Tibial nerve (tissue), 3 donors: ENCODE data around the gene SLC30A7.

Source experiments
- CTCF ChIP-seq, 5 experiments: fragments of 200-600 bp in 3 of 5; fragments of 450-650 bp in 2 of 5; sonication (generic) in 3 of 5; IDR thresholded peaks; one replicate each; pipeline ENCODE4 v1.5.1; 2016 to 2019; ENCODE audit warnings: antibody characterized with exemption in 5 of 5, mild to moderate bottlenecking in 3 of 5, moderate library complexity in 2 of 5
- POLR2A ChIP-seq, 2 donors: fragments of 450-650 bp; IDR thresholded peaks; one replicate each; pipeline ENCODE4 v1.6.1; 2017; ENCODE audit warnings: antibody characterized with exemption in 2 of 2, mild to moderate bottlenecking in 2 of 2, moderate library complexity in 2 of 2

- TF ChIP-seq CTCF (IDR thresholded peaks at IDR 0.05) (no peak), POLR2A (IDR thresholded peaks at IDR 0.05) (no peak)
These were observed 46.6 kb downstream of the SLC30A7 start for GRCh38 chr1:100942304-100943046.
